ENCODE results near the gene ELK4.

GRCh38 chr1:205676002-205676401 lies 44.2 kb upstream of the ELK4 start:
- TF ChIP-seq ZSCAN18 (CRISPR knock-in tag; IDR thresholded peaks at IDR 0.05) (no peak), ETV6 (CRISPR knock-in tag; IDR thresholded peaks at IDR 0.05) (no peak), ELF4 (CRISPR knock-in tag; IDR thresholded peaks at IDR 0.05; ENCODE audit: low read depth) (no peak), CTCF (IDR thresholded peaks at IDR 0.05) (no peak), KAT7 (CRISPR knock-in tag; IDR thresholded peaks at IDR 0.05; ENCODE audit: borderline replicate concordance) (no peak), OVOL2 (CRISPR knock-in tag; IDR thresholded peaks at IDR 0.05; ENCODE audit: borderline replicate concordance) (no peak), AFF4 (CRISPR knock-in tag; IDR thresholded peaks at IDR 0.05; ENCODE audit: borderline replicate concordance) (no peak), STAT6 (CRISPR knock-in tag; conservative IDR thresholded peaks at IDR 0.05; ENCODE audit: low read depth) (no peak)

Data from WTC11 (cell line).